Measurements from ENCODE around the gene ANKRD36.
"Not testable (repeated sequence)": the region's sequence is repeated elsewhere in the genome, so short reads cannot be mapped to it uniquely, and the experiment has no call there.

Gene ANKRD36

DNA sequence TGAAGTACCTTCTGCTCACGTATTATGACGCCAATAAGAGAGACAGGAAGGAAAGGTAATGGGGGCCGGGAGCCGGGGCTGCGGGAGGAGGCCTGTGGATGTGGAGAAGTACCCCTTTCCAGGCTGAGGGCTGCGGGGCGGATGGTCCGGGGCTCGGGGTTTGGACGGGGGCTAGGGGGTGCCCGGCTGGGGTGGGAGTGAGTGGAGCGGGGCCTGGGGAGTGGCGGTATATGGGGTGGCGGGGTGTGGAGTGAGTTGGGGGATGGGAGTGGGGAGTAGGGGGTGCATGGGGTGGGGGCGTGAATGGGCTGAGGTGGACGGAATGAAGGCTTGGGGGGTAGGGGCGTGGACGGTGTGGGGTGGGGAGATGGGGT is 916 bp downstream of the ANKRD36 start:
- DNase-seq (ENCODE audit: low spot score): not testable (repeated sequence)

DNA sequence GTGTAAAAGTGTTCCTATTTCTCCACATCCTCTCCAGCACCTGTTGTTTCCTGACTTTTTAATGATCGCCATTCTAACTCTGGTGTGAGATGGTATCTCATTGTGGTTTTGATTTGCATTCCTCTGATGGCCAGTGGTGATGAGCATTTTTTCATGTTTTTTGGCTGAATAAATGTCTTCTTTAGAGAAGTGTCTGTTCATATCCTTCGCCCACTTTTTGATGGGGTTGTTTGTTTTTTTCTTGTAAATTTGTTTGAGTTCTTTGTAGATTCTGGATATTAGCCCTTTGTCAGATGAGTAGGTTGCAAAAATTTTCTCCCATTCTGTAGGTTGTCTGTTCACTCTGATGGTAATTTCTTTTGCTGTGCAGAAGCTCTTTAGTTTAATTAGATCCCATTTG is 16.1 kb downstream of the ANKRD36 start:
- not testable (repeated sequence) for DNase-seq (ENCODE audit: low spot score)

DNA sequence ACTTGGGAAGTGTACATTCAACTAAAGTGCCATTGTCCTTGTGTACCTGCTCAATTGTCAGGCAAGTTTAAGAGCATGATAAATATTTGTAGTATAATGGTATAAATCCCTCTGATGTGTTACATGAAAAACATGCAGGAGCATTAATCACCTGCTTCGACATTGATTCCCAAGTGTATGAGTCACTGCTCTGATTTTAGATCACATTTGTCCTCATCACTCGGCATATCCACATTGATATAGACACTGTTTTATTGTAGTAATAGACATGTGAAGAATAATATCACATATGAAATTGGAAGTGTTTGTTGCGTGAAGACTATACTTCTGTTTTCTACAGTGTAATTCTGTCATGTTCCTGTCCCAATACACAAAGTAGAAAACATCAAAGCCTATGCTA is 31.1 kb downstream of the ANKRD36 start:
- not testable (repeated sequence) for DNase-seq (ENCODE audit: low spot score)

GRCh38 chr2:97166548-97166947 is 53.6 kb downstream of the ANKRD36 start:
- DNase-seq (ENCODE audit: low spot score): not testable (repeated sequence)

DNA sequence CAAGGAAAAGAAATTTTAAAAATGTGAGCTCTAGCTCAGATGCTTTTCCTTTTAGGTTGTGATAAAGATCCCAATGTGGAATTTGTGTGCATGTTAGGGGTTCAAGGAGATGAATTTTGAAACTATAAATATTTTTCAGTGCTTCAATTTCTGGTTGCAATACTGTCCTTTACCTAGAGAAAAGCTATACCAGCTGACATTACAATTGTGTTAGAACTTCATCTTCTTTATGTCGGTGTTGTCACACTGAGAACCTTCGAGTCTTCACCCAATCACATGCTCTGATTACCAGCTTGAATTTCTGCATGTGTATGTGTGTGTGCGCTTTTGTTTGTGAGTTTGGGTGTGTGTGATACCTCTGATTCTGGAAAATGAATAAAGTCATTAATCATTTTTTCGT is 55.0 kb downstream of the ANKRD36 start:
- DNase-seq (ENCODE audit: low spot score): not testable (repeated sequence)

DNA sequence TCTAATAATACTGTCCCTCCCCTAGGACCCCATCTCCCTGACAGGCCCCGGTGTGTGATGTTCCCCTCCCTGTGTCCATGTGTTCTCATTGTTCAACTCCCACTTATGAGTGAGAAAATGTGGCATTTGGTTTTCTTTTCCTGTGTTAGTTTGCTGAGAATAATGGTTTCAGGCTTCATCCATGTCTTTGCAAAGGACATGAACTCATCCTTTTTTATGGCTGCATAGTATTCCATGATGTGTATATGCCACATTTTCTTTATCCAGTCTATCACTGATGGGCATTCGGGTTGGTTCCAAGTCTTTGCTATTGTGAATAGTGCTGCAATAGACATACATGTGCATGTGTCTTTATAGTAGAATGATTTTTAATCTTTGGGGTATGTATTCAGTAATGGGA is 55.6 kb downstream of the ANKRD36 start:
- not testable (repeated sequence) for DNase-seq (ENCODE audit: low spot score)

GRCh38 chr2:97180391-97180790 is 67.4 kb downstream of the ANKRD36 start:
- DNase-seq (ENCODE audit: low spot score): not testable (repeated sequence)

- DNase-seq (ENCODE audit: low spot score): peak; percentile 17
Observed at GRCh38 chr2:97195349-97195748, 82.4 kb downstream of the ANKRD36 start.

DNA sequence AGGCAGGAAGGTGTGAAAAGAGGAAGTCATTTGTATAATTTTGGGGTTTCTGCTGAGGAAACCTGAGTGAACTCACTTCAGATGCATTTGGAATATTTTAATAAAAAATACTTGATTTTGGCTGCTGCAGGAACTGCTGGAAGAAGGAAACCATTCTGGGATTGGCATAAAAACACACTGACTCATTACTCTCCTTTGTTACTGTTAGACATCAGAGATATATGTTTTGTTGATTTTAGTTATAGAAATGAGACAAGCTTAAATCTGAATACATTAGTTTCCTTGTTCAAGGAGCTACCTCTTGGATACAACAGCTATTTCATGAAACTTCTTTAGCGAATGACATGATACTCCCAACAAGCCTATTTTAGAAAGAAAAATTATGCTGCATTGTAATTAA is 84.3 kb downstream of the ANKRD36 start:
- not testable (repeated sequence) for DNase-seq (ENCODE audit: low spot score)

GRCh38 chr2:97200887-97201286 is 87.9 kb downstream of the ANKRD36 start:
- not testable (repeated sequence) for DNase-seq (ENCODE audit: low spot score)

- not testable (repeated sequence) for DNase-seq (ENCODE audit: low spot score)
Observed at GRCh38 chr2:97202643-97203250, 89.8 kb downstream of the ANKRD36 start.

DNA sequence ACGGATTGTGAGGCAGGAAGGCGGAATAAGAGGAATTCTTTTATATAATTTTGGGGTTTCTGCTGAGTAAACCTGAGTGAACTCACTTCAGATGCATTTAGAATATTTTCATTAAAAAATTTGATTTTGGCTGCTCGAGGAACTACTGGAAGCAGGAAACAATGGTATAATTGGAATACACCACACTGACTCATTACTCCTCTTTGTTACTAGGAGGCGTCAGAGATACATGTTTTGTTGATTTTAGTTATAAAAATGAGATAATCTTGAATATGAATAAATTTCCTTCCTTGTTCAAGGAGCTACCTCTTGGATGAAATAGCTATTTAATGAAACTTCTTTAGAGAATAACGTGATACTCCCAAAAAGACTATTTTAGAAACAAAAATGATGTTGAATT is 97.4 kb downstream of the ANKRD36 start:
- DNase-seq (ENCODE audit: low spot score): no peak

DNA sequence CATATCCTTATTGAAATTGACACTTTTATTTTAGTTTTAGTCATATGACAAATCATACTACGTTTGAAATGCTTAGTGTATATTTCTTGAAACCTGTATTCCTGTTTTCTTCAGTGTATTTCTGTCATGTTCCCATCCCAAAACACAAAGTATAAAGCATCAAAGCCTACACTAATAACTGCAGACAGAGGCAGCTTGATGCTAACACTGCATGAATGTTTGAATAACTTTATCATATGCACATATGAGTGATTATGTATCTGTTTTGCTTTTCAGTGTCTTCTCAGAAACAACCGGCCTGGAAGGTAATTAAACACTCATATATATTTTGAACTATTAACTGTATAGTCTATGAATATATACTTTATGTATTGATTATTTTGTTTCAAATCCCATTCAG is 102.1 kb downstream of the ANKRD36 start:
- not testable (repeated sequence) for DNase-seq (ENCODE audit: low spot score)

GRCh38 chr2:97230848-97231585 is 118.1 kb downstream of the ANKRD36 start:
- not testable (repeated sequence) for DNase-seq (ENCODE audit: low spot score)

DNA sequence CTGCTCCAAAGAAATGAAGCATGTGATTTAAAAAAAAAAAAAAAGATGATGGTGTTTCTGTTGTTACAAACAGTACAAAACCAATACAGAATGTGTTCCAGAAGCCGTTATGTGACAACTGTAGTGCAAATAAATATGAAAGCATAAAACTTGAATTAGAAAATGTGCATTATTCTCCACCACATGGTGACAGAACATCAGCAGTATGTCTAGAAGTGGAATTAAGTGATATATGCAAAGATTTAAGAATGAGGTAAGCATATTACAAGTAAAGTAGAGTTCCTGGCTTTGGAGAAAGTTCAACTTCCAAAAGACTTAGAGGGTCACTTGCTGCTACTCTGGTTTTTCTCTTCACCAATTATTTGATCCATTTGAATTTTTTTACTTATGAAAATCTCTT is 120.0 kb downstream of the ANKRD36 start:
- DNase-seq (ENCODE audit: low spot score): not testable (repeated sequence)

DNA sequence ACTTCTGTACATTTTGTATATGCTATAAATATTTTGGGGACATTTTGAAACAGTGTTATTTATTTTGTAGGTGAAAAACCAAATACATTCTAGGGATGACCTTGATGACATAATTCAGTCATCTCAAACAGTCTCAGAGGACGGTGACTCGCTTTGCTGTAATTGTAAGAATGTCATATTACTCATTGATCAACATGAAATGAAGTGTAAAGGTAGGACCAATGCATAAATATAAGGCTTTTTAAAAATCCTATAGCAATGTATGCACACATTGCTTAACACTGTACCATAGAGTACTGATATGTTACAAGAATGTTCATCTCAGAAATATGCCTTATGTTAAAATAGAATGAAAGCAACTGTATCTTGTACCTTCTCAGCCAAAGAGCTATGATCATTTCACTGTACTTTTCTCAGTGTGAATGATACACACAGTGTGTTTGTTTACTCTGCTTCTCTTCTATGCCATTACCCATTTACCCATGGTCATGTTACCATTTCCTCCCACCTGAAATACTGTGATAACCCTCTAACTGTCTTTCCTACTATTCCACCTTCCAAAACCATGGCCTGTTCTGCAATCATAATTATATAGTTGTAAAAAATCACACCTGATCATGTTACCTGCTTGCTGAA is 120.8 kb downstream of the ANKRD36 start:
- not testable (repeated sequence) for DNase-seq (ENCODE audit: low spot score)

- not testable (repeated sequence) for DNase-seq (ENCODE audit: low spot score)
Observed at GRCh38 chr2:97261192-97261591, 148.2 kb downstream of the ANKRD36 start.

- DNase-seq (ENCODE audit: low spot score): not testable (repeated sequence)
Observed at GRCh38 chr2:97266449-97266848, 153.5 kb downstream of the ANKRD36 start.

DNA sequence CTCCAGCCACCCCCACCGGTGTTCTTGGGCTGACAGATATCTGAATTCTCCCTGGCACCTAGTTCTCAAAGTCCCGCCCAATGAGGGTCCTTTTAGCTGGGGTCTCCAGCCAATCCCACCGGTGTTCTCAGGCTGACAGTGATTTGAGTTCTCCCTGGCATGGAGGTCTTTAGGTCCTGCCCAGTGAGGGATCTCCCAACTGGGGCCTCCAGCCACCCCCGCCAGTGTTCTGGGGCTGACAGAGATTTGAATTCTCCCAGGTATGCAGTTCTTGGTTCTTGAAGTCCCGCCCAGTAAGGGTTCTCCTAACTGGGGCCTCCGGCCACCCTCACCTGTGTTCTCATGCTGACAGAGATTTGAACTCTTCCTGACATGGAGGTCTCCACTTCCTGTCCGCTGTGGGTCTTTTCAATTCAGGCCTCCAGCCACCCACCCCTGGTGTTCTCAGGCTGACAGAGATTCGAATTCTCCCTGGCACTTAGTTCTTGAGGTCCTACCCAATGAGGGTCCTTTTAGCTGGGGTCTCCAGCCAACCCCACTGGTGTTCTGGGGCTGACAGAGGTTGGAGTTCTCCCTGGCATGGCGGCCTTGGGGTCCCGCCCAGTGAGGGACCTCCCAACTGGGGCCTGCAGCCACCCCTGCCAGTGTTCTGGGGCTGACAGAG is 154.6 kb downstream of the ANKRD36 start:
- DNase-seq (ENCODE audit: low spot score): no peak

GRCh38 chr2:97268075-97268591 is 155.2 kb downstream of the ANKRD36 start:
- DNase-seq (ENCODE audit: low spot score): not testable (repeated sequence)

- DNase-seq (ENCODE audit: low spot score): not testable (repeated sequence)
Observed at GRCh38 chr2:97276232-97276798, 163.4 kb downstream of the ANKRD36 start.

GRCh38 chr2:97285187-97285586 is 172.2 kb downstream of the ANKRD36 start:
- not testable (repeated sequence) for DNase-seq (ENCODE audit: low spot score)

Data from Ammon's horn (tissue), 1 donor.